Measurements from ENCODE around the gene MTERF4. TPM values are rescaled to one million over a fixed set of nuclear protein-coding genes. Genes with fewer than 3 reads are reported as not detected.

Gene MTERF4
- total and polyA plus RNA-seq, 2 of the 4 experiments (the other 2 are of a cell fraction) = 26.6 to 33.3 TPM

DNA sequence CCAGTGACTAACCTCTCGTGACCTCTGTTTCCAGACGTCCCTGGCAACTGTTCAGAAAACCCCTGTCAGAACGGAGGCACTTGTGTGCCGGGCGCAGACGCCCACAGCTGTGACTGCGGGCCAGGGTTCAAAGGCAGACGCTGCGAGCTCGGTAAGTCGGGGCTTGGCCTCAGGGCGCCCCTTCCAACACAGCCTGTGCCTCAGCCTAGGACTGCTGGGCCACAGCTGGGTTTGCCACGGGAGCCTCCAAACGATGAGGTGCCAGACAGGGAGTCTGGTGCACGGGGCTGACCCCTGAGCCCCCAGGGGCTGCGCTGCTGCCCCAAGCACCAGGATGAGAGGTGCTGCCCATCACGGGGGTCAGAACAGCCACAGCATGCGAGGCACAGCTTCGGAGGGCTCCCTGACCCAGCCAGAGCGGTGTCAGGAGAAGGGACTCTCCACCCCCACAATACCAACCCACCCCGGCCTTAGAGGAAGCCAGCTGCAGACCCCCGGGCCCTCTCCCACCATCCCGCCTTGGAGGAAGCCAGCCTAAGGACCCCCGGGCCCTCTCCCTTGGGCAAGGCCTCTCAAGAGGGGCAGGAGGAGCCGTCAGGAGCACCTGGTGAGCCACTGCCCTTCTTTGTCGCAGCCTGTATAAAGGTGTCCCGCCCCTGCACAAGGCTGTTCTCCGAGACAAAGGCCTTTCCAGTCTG is 20.3 kb downstream of the MTERF4 start:
- intact Hi-C loops (cut with micrococcal nuclease) = no loop called here
- POLR2A ChIA-PET (ENCODE audit: unreplicated experiment) = no interaction called here
- CTCF ChIA-PET = no interaction called here
- no peak overlapping the region for H4K91ac ChIP-seq (ENCODE audit: insufficient read depth, low read depth, low read length)
- no peaks in the 10 kb centered on the region for H3K79me1 ChIP-seq (ENCODE audit: low read depth in 1 of 2, low read length in 2 of 2)
- in situ Hi-C loops (cut with MboI; ENCODE audit: low sequenced_read_pairs) = no loop called here
- no peak overlapping the region for H3K18ac ChIP-seq (ENCODE audit: low read depth, low read length)
- no peak overlapping the region for H2AFZ ChIP-seq (replicated peaks; ENCODE audit: low read length, poor library complexity)
- DNase-seq (no peak), ATAC-seq (ENCODE audit: low read depth) (no peak)
- H3K4me2 ChIP-seq (ENCODE audit: low read depth, low read length) = no peak overlapping the region
- no TSS peak for BruUV-seq (replicated peaks)
- no peak overlapping the region for H2BK120ac ChIP-seq (ENCODE audit: low read depth, low read length)
- 74% methylated on average over 6 of the region's 28 CpGs; no CpG with 5 or more reads in 1 of the 2 experiments for WGBS, 2 experiments (ENCODE audit: extremely low coverage in 2 of 2, insufficient read length in 1 of 2)
- no peaks in the 10 kb centered on the region for H3K27me3 ChIP-seq (ENCODE audit: control insufficient read depth, insufficient read depth, low read length)
- no peak overlapping the region for H2AK9ac ChIP-seq (replicated peaks; ENCODE audit: low read depth, low read length, poor library complexity)
- no peaks in the 10 kb centered on the region for H3K4me1 ChIP-seq (ENCODE audit: control insufficient read depth, insufficient read depth, low read length)
- H3K14ac ChIP-seq (replicated peaks; ENCODE audit: low read depth, low read length) = no peak overlapping the region
- H2BK5ac ChIP-seq (ENCODE audit: low read depth, low read length, poor library complexity, severe bottlenecking) = no peak overlapping the region
- peaks cover 5% of the 10 kb centered on the region for H3K36me3 ChIP-seq (ENCODE audit: control insufficient read depth, insufficient read depth, low read length)
- H4K20me1 ChIP-seq (ENCODE audit: insufficient read depth, low read length) = no peaks in the 10 kb centered on the region
- no peak overlapping the region for H3K27ac ChIP-seq (ENCODE audit: insufficient read depth, low read length)
- H2BK20ac ChIP-seq (ENCODE audit: low read depth, low read length) = no peak overlapping the region
- no peak overlapping the region for H2AK5ac ChIP-seq (ENCODE audit: low read depth, low read length)
- H4K5ac ChIP-seq (ENCODE audit: low read depth, low read length) = no peak overlapping the region
- H3K9me1 ChIP-seq (ENCODE audit: insufficient read depth, low read length) = no peaks in the 10 kb centered on the region; the same call in 1 of the 2 replicates
- no peak overlapping the region for H4K8ac ChIP-seq (ENCODE audit: low read depth in 2 of 2, low read length in 2 of 2)
- no peak overlapping the region for H3K23ac ChIP-seq (ENCODE audit: low read depth, low read length)
- H3K4me3 ChIP-seq (ENCODE audit: insufficient read depth, low read depth, low read length) = no peak overlapping the region
- no peak for TF ChIP-seq MXI1 (IDR thresholded peaks at IDR 0.05; ENCODE audit: borderline replicate concordance, low read depth, low read length)
- no peak for TF ChIP-seq MAFK (IDR thresholded peaks at IDR 0.05; ENCODE audit: low read depth, low read length)
- no peak for TF ChIP-seq BHLHE40 (IDR thresholded peaks at IDR 0.05; ENCODE audit: low read depth, low read length)
- TF ChIP-seq NFE2L2 (IDR thresholded peaks at IDR 0.05; ENCODE audit: low read depth, low read length) = no peak
- no peak for TF ChIP-seq CHD1 (IDR thresholded peaks at IDR 0.05; ENCODE audit: low read depth, low read length)
- no peak for TF ChIP-seq CEBPB (IDR thresholded peaks at IDR 0.05; ENCODE audit: low read depth, low read length)
- TF ChIP-seq, protein P1, sequence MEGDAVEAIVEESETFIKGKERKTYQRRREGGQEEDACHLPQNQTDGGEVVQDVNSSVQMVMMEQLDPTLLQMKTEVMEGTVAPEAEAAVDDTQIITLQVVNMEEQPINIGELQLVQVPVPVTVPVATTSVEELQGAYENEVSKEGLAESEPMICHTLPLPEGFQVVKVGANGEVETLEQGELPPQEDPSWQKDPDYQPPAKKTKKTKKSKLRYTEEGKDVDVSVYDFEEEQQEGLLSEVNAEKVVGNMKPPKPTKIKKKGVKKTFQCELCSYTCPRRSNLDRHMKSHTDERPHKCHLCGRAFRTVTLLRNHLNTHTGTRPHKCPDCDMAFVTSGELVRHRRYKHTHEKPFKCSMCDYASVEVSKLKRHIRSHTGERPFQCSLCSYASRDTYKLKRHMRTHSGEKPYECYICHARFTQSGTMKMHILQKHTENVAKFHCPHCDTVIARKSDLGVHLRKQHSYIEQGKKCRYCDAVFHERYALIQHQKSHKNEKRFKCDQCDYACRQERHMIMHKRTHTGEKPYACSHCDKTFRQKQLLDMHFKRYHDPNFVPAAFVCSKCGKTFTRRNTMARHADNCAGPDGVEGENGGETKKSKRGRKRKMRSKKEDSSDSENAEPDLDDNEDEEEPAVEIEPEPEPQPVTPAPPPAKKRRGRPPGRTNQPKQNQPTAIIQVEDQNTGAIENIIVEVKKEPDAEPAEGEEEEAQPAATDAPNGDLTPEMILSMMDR (conservative IDR thresholded peaks at IDR 0.05; ENCODE audit: low read depth, low read length) = no peak
- no peak for TF ChIP-seq RAD21 (IDR thresholded peaks at IDR 0.05; ENCODE audit: low read length)
- no peak for TF ChIP-seq MAZ (IDR thresholded peaks at IDR 0.05; ENCODE audit: borderline replicate concordance, low read depth, low read length)
- no peak for TF ChIP-seq ELK1 (IDR thresholded peaks at IDR 0.05; ENCODE audit: borderline replicate concordance, low read depth, low read length)
- TF ChIP-seq RCOR1 (IDR thresholded peaks at IDR 0.05; ENCODE audit: insufficient replicate concordance, low read length) = no peak
- TF ChIP-seq POLR2A (IDR thresholded peaks at IDR 0.05; ENCODE audit: low read depth, low read length) = no peak
- H3K4ac ChIP-seq (ENCODE audit: low read depth, low read length) = no peak overlapping the region
- no peaks in the 10 kb centered on the region for H3K9me3 ChIP-seq (ENCODE audit: control insufficient read depth, insufficient read depth, low read length)
- H3K56ac ChIP-seq (ENCODE audit: extremely low read depth, insufficient read depth, low read length) = no peak overlapping the region
- dilution Hi-C loops (cut with HindIII; ENCODE audit: low sequenced_read_pairs, unreplicated experiment) = no loop called here
- no peak overlapping the region for H3K9ac ChIP-seq (ENCODE audit: low read depth, low read length)
- H2BK15ac ChIP-seq (ENCODE audit: low read depth, low read length) = no peak overlapping the region

Measured in IMR-90 (cell line).